Neural progenitor cell (in vitro differentiated cells): ENCODE results near the gene CD2AP. TPM values are rescaled to one million over a fixed set of nuclear protein-coding genes. Genes with fewer than 3 reads are reported as not detected.

ENCODE experiments used
- DNase-seq: peaks from one replicate; pipeline ENCODE4 v3.0.0-alpha.2; 2016; ENCODE audit warnings: low spot score
- H2AFZ ChIP-seq: fragments of 200-600 bp; sonication (generic); replicated peaks from 2 replicates; pipeline ENCODE4 v1.6.1; 2016; ENCODE audit warnings: antibody characterized with exemption
- H3F3A ChIP-seq: fragments of 200-600 bp; sonication (generic); 2 replicates; pipeline ENCODE4 v1.6.1; 2016; ENCODE audit warnings: antibody characterized with exemption, low read depth
- H3K27ac ChIP-seq: fragments of 200-600 bp; sonication (generic); 2 replicates; pipeline ENCODE4 v1.5.1; 2016; ENCODE audit warnings: mild to moderate bottlenecking
- H3K27me3 ChIP-seq: fragments of 200-600 bp; sonication (generic); 2 replicates; pipeline ENCODE4 v1.6.1; 2016; ENCODE audit warnings: mild to moderate bottlenecking, moderate library complexity
- H3K36me3 ChIP-seq: fragments of 200-600 bp; sonication (generic); 2 replicates; pipeline ENCODE4 v1.5.1; 2016
- H3K4me1 ChIP-seq: fragments of 200-600 bp; sonication (generic); 2 replicates; pipeline ENCODE4 v1.6.1; 2016; ENCODE audit warnings: mixed run types
- H3K4me2 ChIP-seq: fragments of 200-600 bp; sonication (generic); 2 replicates; pipeline ENCODE4 v1.6.1; 2016
- H3K4me3 ChIP-seq: fragments of 200-600 bp; sonication (generic); 2 replicates; pipeline ENCODE4 v1.5.1; 2016
- H3K79me2 ChIP-seq: fragments of 200-600 bp; sonication (generic); 2 replicates; pipeline ENCODE4 v1.6.1; 2016; ENCODE audit warnings: low read depth
- H3K9ac ChIP-seq: fragments of 200-600 bp; sonication (generic); 2 replicates; pipeline ENCODE4 v1.6.1; 2016
- H3K9me3 ChIP-seq: fragments of 200-600 bp; sonication (generic); 2 replicates; pipeline ENCODE4 v1.5.1; 2016; ENCODE audit warnings: low read depth
- H4K20me1 ChIP-seq: fragments of 200-600 bp; sonication (generic); 2 replicates; pipeline ENCODE4 v1.6.1; 2016; ENCODE audit warnings: low read depth
- H3K27ac Mint-ChIP-seq: 3 replicates; pipeline ENCODE4 v1.8.0; 2021; ENCODE audit warnings: mixed read lengths
- H3K27me3 Mint-ChIP-seq: 2 replicates; pipeline ENCODE4 v1.8.0; 2022; ENCODE audit warnings: low read depth, mild to moderate bottlenecking, inconsistent platforms, moderate library complexity, mixed read lengths; ENCODE audit not compliant: insufficient read depth
- H3K36me3 Mint-ChIP-seq: 3 replicates; pipeline ENCODE4 v1.8.0; 2021; ENCODE audit warnings: mixed read lengths
- H3K4me1 Mint-ChIP-seq: 3 replicates; pipeline ENCODE4 v1.8.0; 2021; ENCODE audit warnings: mixed read lengths
- H3K4me3 Mint-ChIP-seq: 3 replicates; pipeline ENCODE4 v1.8.0; 2021; ENCODE audit warnings: mild to moderate bottlenecking, moderate library complexity, mixed read lengths
- H3K9me3 Mint-ChIP-seq: 3 replicates; pipeline ENCODE4 v1.8.0; 2020; ENCODE audit warnings: mixed read lengths
- EZH2 ChIP-seq: fragments of 200-600 bp; sonication (generic); IDR thresholded peaks from 2 replicates; pipeline ENCODE4 v1.6.1; 2017; ENCODE audit warnings: antibody characterized with exemption, mild to moderate bottlenecking, moderate library complexity
- EZH2phosphoT487 ChIP-seq: fragments of 200-600 bp; sonication (generic); IDR thresholded peaks from 2 replicates; pipeline ENCODE4 v1.6.1; 2017; ENCODE audit warnings: antibody characterized with exemption
- total RNA-seq: library from RNA; depleted of rRNA; stranded (reverse); fragments of >200 nt; gene quantifications from 2 replicates; pipeline ENCODE4 v1.2.3, GENCODE V29; 2015; ENCODE audit warnings: low replicate concordance
- TF ChIP-seq, protein P1 (sequence below): fragments of 200-600 bp; sonication (generic); IDR thresholded peaks from 2 replicates; pipeline ENCODE4 v1.5.1; 2017; ENCODE audit warnings: antibody characterized with exemption, mild to moderate bottlenecking

The CD2AP gene
- total RNA-seq, 1 donor from 2014 or later = 55.3 TPM

DNA sequence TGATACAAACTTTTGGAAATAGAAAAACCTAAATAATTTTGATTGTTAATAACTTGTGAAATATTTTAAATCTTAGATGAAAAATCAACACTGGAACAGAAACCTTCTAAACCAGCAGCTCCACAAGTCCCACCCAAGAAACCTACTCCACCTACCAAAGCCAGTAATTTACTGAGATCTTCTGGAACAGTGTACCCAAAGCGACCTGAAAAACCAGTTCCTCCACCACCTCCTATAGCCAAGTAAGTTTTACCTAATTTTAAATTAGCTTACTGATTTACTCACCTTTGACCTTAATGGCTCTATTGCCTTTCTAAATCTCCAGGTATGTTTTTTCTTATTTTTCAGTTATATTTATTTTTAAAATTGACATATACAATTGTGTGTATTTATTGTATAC is 118.2 kb downstream of the CD2AP start:
- H3K4me1 ChIP-seq = no peaks in the 10 kb centered on the region
- no peaks in the 10 kb centered on the region for H3K27me3 ChIP-seq
- DNase-seq = no peak
- no peaks in the 10 kb centered on the region for H3K9me3 ChIP-seq
- no peak overlapping the region for H3K27ac ChIP-seq
- H3K27me3 Mint-ChIP-seq = no peaks in the 10 kb centered on the region
- H3K9me3 Mint-ChIP-seq = no peaks in the 10 kb centered on the region
- no peaks in the 10 kb centered on the region for H4K20me1 ChIP-seq
- H3K79me2 ChIP-seq = no peaks in the 10 kb centered on the region
- H3K4me1 Mint-ChIP-seq = no peaks in the 10 kb centered on the region
- TF ChIP-seq EZH2phosphoT487 (no peak), EZH2 (no peak)
- TF ChIP-seq, protein P1, sequence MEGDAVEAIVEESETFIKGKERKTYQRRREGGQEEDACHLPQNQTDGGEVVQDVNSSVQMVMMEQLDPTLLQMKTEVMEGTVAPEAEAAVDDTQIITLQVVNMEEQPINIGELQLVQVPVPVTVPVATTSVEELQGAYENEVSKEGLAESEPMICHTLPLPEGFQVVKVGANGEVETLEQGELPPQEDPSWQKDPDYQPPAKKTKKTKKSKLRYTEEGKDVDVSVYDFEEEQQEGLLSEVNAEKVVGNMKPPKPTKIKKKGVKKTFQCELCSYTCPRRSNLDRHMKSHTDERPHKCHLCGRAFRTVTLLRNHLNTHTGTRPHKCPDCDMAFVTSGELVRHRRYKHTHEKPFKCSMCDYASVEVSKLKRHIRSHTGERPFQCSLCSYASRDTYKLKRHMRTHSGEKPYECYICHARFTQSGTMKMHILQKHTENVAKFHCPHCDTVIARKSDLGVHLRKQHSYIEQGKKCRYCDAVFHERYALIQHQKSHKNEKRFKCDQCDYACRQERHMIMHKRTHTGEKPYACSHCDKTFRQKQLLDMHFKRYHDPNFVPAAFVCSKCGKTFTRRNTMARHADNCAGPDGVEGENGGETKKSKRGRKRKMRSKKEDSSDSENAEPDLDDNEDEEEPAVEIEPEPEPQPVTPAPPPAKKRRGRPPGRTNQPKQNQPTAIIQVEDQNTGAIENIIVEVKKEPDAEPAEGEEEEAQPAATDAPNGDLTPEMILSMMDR = no peak
- no peak overlapping the region for H3K27ac Mint-ChIP-seq
- no peak overlapping the region for H3K4me2 ChIP-seq
- peaks cover 17% of the 10 kb centered on the region for H3K36me3 ChIP-seq
- H3K36me3 Mint-ChIP-seq = peaks cover 24% of the 10 kb centered on the region
- no peak overlapping the region for H3K9ac ChIP-seq
- H3F3A ChIP-seq = no peaks in the 10 kb centered on the region
- H3K4me3 ChIP-seq = no peak overlapping the region
- no peak overlapping the region for H2AFZ ChIP-seq
- no peak overlapping the region for H3K4me3 Mint-ChIP-seq

DNA sequence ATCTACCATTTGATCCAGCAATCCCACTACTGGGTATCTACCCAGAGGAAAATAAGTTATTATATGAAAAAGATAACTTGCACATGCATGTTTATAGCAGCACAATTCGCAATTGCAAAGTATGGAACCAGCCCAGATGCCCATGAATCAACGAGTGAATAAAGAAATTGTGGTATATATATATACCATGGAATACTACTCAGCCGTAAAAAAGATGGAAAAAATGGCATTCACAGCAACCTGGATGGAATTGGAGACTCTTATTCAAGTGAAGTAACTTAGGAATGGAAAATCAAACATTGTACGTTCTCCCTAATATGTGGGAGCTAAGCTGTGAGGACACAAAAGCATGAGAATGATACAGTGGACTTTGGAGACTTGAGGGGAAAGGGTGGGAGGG is 120.8 kb downstream of the CD2AP start:
- Mint-ChIP-seq H3K27me3 (no peaks in the 10 kb centered on the region), H3K36me3 (peaks cover 20% of the 10 kb centered on the region), H3K27ac (no peak overlapping the region), H3K9me3 (no peaks in the 10 kb centered on the region), H3K4me1 (no peaks in the 10 kb centered on the region), H3K4me3 (no peak overlapping the region)
- no peak overlapping the region for H3K4me2 ChIP-seq
- H3K4me3 ChIP-seq = no peak overlapping the region
- no peaks in the 10 kb centered on the region for H3K79me2 ChIP-seq
- H2AFZ ChIP-seq = no peak overlapping the region
- H3K9me3 ChIP-seq = no peaks in the 10 kb centered on the region
- no peaks in the 10 kb centered on the region for H3F3A ChIP-seq
- H3K27ac ChIP-seq = no peak overlapping the region
- H3K9ac ChIP-seq = no peak overlapping the region
- H3K27me3 ChIP-seq = no peaks in the 10 kb centered on the region
- TF ChIP-seq, protein P1 = no peak
- TF ChIP-seq EZH2phosphoT487 (no peak), EZH2 (no peak)
- H4K20me1 ChIP-seq = no peaks in the 10 kb centered on the region
- H3K4me1 ChIP-seq = no peaks in the 10 kb centered on the region
- peaks cover 17% of the 10 kb centered on the region for H3K36me3 ChIP-seq
- DNase-seq = no peak

DNA sequence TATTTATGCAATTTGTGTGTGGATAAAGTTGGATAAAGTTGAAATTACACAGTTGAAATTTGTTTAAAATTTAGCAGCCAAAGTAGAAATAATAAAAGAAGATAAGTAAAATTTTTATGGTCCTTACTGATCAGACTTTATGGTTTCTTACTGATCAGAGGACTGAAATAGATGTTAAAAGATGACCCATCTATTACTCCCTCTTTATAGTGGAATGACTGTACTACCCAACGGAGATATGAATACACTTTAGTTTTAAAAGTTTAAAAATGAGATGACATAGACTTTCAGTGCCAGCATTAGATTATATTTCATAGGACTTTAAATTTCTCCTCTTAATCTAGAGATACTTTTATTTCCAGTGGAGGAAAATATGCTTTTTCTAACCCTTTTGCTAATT is 121.9 kb downstream of the CD2AP start:
- Histone ChIP-seq H3K9ac (no peak overlapping the region), H3K36me3 (peaks cover 17% of the 10 kb centered on the region), H3F3A (no peaks in the 10 kb centered on the region), H3K27ac (no peak overlapping the region), H3K79me2 (no peaks in the 10 kb centered on the region), H2AFZ (no peak overlapping the region), H3K4me3 (no peak overlapping the region), H3K4me2 (no peak overlapping the region), H3K9me3 (no peaks in the 10 kb centered on the region), H4K20me1 (no peaks in the 10 kb centered on the region), H3K4me1 (no peaks in the 10 kb centered on the region), H3K27me3 (no peaks in the 10 kb centered on the region)
- no peaks in the 10 kb centered on the region for H3K4me1 Mint-ChIP-seq
- no peak overlapping the region for H3K27ac Mint-ChIP-seq
- H3K9me3 Mint-ChIP-seq = no peaks in the 10 kb centered on the region
- no peak for DNase-seq
- no peaks in the 10 kb centered on the region for H3K27me3 Mint-ChIP-seq
- peaks cover 20% of the 10 kb centered on the region for H3K36me3 Mint-ChIP-seq
- H3K4me3 Mint-ChIP-seq = no peak overlapping the region
- TF ChIP-seq EZH2phosphoT487 (no peak), EZH2 (no peak)
- TF ChIP-seq, protein P1 = no peak
